Brain microvascular endothelial cell (primary cell): ENCODE measurements around the gene ENTPD6.
"Not testable (repeated sequence)": the region's sequence is repeated elsewhere in the genome, so short reads cannot be mapped to it uniquely, and the experiment has no call there.

Experiments
- DNase-seq: peaks from one replicate; pipeline ENCODE4 v3.0.0-alpha.2; 2020
- H3K27ac ChIP-seq: fragments of 250-450 bp; sonication (Bioruptor Pico); 2 replicates; pipeline ENCODE4 v1.5.1; 2020; ENCODE audit warnings: mild to moderate bottlenecking, moderate library complexity
- H3K27me3 ChIP-seq: fragments of 250-450 bp; sonication (Bioruptor Pico); replicated peaks from 2 replicates; pipeline ENCODE4 v1.5.1; 2020; ENCODE audit warnings: mild to moderate bottlenecking
- H3K36me3 ChIP-seq: fragments of 250-450 bp; sonication (Bioruptor Pico); replicated peaks from 2 replicates; pipeline ENCODE4 v1.5.1; 2020; ENCODE audit warnings: mild to moderate bottlenecking
- H3K4me3 ChIP-seq: 2 replicates; pipeline ENCODE4 v1.5.1; 2011; ENCODE audit warnings: low read depth, mild to moderate bottlenecking, control low read depth, low read length, moderate library complexity
- CTCF ChIP-seq: IDR thresholded peaks from 2 replicates; pipeline ENCODE4 v1.5.1; 2011; ENCODE audit warnings: low read depth, mild to moderate bottlenecking, moderate library complexity, low read length, control low read depth, inconsistent platforms; ENCODE audit errors: missing control alignments
- in situ Hi-C: cut with HindIII; loops from 2 replicates; pipeline ENCODE4 v1.10.0; 2017; ENCODE audit warnings: low sequenced_read_pairs, low pct_ligation_motif_present

Gene ENTPD6

GRCh38 chr20:25237610-25238318 is 42.3 kb downstream of the ENTPD6 start:
- no peak for TF ChIP-seq CTCF
- Histone ChIP-seq H3K27ac (peak overlapping the region; percentile 99), H3K27me3 (no peaks in the 10 kb centered on the region), H3K4me3 (no peak overlapping the region), H3K36me3 (no peaks in the 10 kb centered on the region)
- in situ Hi-C loops = no loop called here
- DNase-seq = peak; percentile 99

GRCh38 chr20:25238319-25239037 is 43.0 kb downstream of the ENTPD6 start:
- H3K27ac ChIP-seq = peak overlapping the region; percentile 99
- in situ Hi-C loops = no loop called here
- no peaks in the 10 kb centered on the region for H3K27me3 ChIP-seq
- DNase-seq = peak; percentile 75
- TF ChIP-seq CTCF = no peak
- H3K4me3 ChIP-seq = no peak overlapping the region
- no peaks in the 10 kb centered on the region for H3K36me3 ChIP-seq

DNA sequence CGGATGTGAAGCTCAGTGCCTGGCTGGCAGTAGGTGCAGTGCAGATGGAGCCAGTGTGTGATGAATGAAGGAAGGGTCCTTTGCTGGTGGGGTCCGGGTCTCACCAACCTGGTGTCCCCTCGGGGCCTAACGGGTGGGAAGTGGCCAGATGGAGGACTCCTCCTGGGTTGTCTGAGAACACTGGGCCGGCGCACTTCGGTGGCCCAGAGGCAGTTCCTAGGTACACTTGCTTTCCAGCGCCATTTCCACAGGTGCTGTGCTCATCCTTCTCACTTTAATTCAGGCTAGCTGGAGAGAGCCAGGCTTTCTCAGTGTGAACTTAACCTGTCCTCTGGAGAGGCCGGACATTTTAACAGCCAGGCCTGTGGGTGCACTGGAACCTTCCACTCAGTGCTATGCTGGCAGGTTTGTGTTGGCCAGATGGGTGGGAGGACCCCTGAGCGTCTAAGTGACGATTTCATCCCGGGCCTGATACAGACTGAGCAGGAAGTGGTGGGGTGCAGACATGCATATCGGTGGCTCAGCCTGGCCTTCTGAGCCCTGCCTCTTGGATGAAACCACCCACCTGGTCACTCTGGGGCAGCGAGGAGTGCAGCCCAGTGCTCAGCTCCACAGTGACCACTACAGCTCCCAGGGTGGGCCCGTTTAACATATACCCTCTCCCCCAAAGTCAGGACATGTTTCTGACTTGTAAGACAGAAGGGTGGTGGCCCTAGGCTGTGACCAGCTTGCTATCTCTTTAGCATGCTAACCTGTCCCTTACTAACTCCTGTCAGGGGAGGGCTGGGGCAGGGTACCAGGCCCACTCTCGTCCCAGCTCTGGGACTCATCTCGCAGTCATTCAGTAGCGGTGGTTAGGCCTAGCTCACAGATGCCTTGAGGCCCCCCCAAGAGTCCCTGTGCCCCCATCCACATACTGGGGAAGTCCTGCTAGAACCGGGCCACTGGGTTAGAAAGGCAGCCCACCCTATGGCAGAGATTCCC is 44.2 kb downstream of the ENTPD6 start:
- no peaks in the 10 kb centered on the region for H3K27me3 ChIP-seq
- DNase-seq = no peak
- peak overlapping the region; percentile 99 for H3K27ac ChIP-seq
- no peak overlapping the region for H3K4me3 ChIP-seq
- H3K36me3 ChIP-seq = no peaks in the 10 kb centered on the region
- in situ Hi-C loops = no loop called here
- no peak for TF ChIP-seq CTCF

- H3K36me3 ChIP-seq, DNase-seq, H3K27me3 ChIP-seq, in situ Hi-C loops, H3K4me3 ChIP-seq, H3K27ac ChIP-seq: not testable (repeated sequence)
These were observed 45.5 kb downstream of the ENTPD6 start for GRCh38 chr20:25240851-25241658.

- in situ Hi-C loops, DNase-seq, H3K4me3 ChIP-seq, H3K27ac ChIP-seq, H3K27me3 ChIP-seq, H3K36me3 ChIP-seq: not testable (repeated sequence)
These were observed 46.1 kb downstream of the ENTPD6 start for GRCh38 chr20:25241659-25241955.

DNA sequence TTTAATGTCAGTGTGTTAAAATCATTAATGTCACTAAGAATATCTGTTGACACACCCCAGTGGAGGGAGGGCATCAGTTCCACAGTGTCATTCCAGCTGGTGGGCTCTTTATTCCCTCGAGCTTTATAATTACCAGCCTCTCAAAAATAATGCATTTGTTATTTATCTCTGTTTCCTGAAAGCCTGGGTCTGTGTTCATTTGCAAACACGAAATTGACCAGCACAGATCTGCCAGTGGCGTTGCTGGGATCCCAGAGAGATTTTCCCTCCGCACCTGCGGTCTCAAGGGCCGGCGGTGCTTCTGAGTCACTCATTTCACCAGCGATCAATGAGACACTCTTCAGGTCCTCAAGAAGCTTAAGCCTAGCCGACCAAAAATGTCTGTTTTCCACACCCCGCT is 46.7 kb downstream of the ENTPD6 start:
- in situ Hi-C loops = no loop called here
- no peaks in the 10 kb centered on the region for H3K27me3 ChIP-seq
- H3K27ac ChIP-seq = no peak overlapping the region
- no peak overlapping the region for H3K4me3 ChIP-seq
- TF ChIP-seq CTCF = no peak
- no peak for DNase-seq
- H3K36me3 ChIP-seq = no peaks in the 10 kb centered on the region
